H1 (cell line): ENCODE measurements around the gene OGFR. TPM values are rescaled to one million over a fixed set of nuclear protein-coding genes. Genes with fewer than 3 reads are reported as not detected.

Experiments used
- CTCF ChIA-PET: fragments of 300-600 bp; sonication (Branson Sonifier 250); formaldehyde crosslinking; loops from one replicate; lab custom pipeline; 2021; ENCODE audit not compliant: partially characterized antibody; lab: Charles Lee
- POLR2A ChIA-PET: fragments of 300-600 bp; sonication (Branson Sonifier 250); formaldehyde crosslinking; loops from one replicate; lab custom pipeline; 2021; ENCODE audit warnings: inconsistent platforms; ENCODE audit not compliant: partially characterized antibody; lab: Charles Lee
- DNase-seq, 2 experiments: peaks; one replicate each; pipeline versions ENCODE4 v3.0.0 to v3.0.0-alpha.2; 2010 to 2022; ENCODE audit warnings: low spot score in 2 of 2, low read depth in 1 of 2, mixed read lengths in 1 of 2
- FAIRE-seq: peaks from 2 replicates; lab custom pipeline; 2011; peaks lifted over from hg19 to GRCh38; lab: Jason Lieb, UNC
- H2AFZ ChIP-seq: 2 replicates; pipeline ENCODE4 v1.8.1; 2012; ENCODE audit warnings: low read length, inconsistent platforms
- H2AK5ac ChIP-seq: 2 replicates; pipeline ENCODE4 v1.6.1; 2013; ENCODE audit warnings: low read depth, low read length
- H2BK120ac ChIP-seq: replicated peaks from 2 replicates; pipeline ENCODE3; 2013; ENCODE audit warnings: low read depth, low read length, inconsistent platforms
- H2BK12ac ChIP-seq: 2 replicates; pipeline ENCODE4 v1.6.1; 2013; ENCODE audit warnings: low read depth, low read length
- H2BK15ac ChIP-seq: 2 replicates; pipeline ENCODE4 v1.6.1; 2013; ENCODE audit warnings: low read length
- H2BK20ac ChIP-seq: 2 replicates; pipeline ENCODE4 v1.6.1; 2013; ENCODE audit warnings: low read length
- H2BK5ac ChIP-seq: 2 replicates; pipeline ENCODE4 v1.6.1; 2013; ENCODE audit warnings: low read depth, low read length
- H3K14ac ChIP-seq: 2 replicates; pipeline ENCODE4 v1.6.1; 2013; ENCODE audit warnings: inconsistent platforms; ENCODE audit not compliant: insufficient read length
- H3K18ac ChIP-seq: 2 replicates; pipeline ENCODE4 v1.6.1; 2013; ENCODE audit warnings: low read length; ENCODE audit errors: extremely low read depth
- H3K23ac ChIP-seq: 2 replicates; pipeline ENCODE4 v1.6.1; 2013; ENCODE audit warnings: inconsistent platforms; ENCODE audit not compliant: insufficient read length
- H3K23me2 ChIP-seq: 2 replicates; pipeline ENCODE4 v1.6.1; 2013; ENCODE audit warnings: low read depth, low read length
- H3K27ac ChIP-seq: 2 replicates; pipeline ENCODE4 v1.6.1; 2011; ENCODE audit warnings: low read depth, low read length, inconsistent platforms
- H3K27me3 ChIP-seq, 4 experiments: replicated peaks in 1 of 4; 1 replicate in 1 of 4; 2 replicates in 3 of 4; pipeline versions ENCODE4 v1.6.1 to v1.8.1; 2011 to 2013; ENCODE audit warnings: low read length in 3 of 4, mild to moderate bottlenecking in 3 of 4, inconsistent platforms in 2 of 4, mixed read lengths in 2 of 4, moderate library complexity in 1 of 4; ENCODE audit not compliant: control insufficient read depth in 3 of 4, insufficient read depth in 3 of 4; ENCODE audit errors: extremely low read depth in 1 of 4
- H3K36me3 ChIP-seq, 4 experiments: 2 replicates each; pipeline versions ENCODE4 v1.6.1 to v1.8.1; 2011 to 2013; ENCODE audit warnings: mild to moderate bottlenecking in 4 of 4, low read length in 3 of 4, moderate library complexity in 2 of 4, control low read depth in 1 of 4, inconsistent platforms in 1 of 4; ENCODE audit not compliant: insufficient read depth in 4 of 4, control insufficient read depth in 2 of 4
- H3K4ac ChIP-seq: replicated peaks from 2 replicates; pipeline ENCODE3; 2013; ENCODE audit warnings: low read length, low read depth, mixed read lengths, inconsistent platforms; ENCODE audit not compliant: insufficient read length
- H3K4me1 ChIP-seq, 4 experiments: replicated peaks in 1 of 4; 1 replicate in 1 of 4; 2 replicates in 3 of 4; pipeline versions ENCODE4 v1.6.1 to v1.8.1; 2011 to 2013; ENCODE audit warnings: low read length in 3 of 4, inconsistent platforms in 2 of 4, mixed read lengths in 1 of 4; ENCODE audit not compliant: insufficient read depth in 4 of 4, control insufficient read depth in 3 of 4
- H3K4me2 ChIP-seq, 2 experiments: 2 replicates each; pipeline versions ENCODE4 v1.6.1 to v1.8.1; 2011 to 2013; ENCODE audit warnings: low read depth in 2 of 2, low read length in 2 of 2, control low read depth in 1 of 2, inconsistent platforms in 1 of 2, mild to moderate bottlenecking in 1 of 2; ENCODE audit not compliant: insufficient read depth in 1 of 2
- H3K4me3 ChIP-seq, 4 experiments: fragments of 200-600, 300-600 bp in 1 of 4; sonication (generic), shearing (Covaris generic), sonication (Bioruptor Twin) in 1 of 4; 2 replicates each; pipeline versions ENCODE4 v1.5.1 to v1.8.1; 2011 to 2016; ENCODE audit warnings: low read length in 4 of 4, low read depth in 3 of 4, control low read depth in 2 of 4, inconsistent platforms in 2 of 4, mild to moderate bottlenecking in 2 of 4, mixed read lengths in 1 of 4, moderate library complexity in 1 of 4; ENCODE audit not compliant: insufficient read depth in 2 of 4; ENCODE audit errors: extremely low read depth in 1 of 4
- H3K56ac ChIP-seq: replicated peaks from 2 replicates; pipeline ENCODE3; 2013; ENCODE audit warnings: low read depth, mild to moderate bottlenecking, mixed read lengths, low read length, inconsistent platforms; ENCODE audit not compliant: insufficient read length
- H3K79me1 ChIP-seq: 2 replicates; pipeline ENCODE4 v1.6.1; 2013; ENCODE audit warnings: low read depth, low read length, control low read depth
- H3K79me2 ChIP-seq, 2 experiments: 2 replicates each; pipeline versions ENCODE4 v1.6.1 to v1.8.1; 2012 to 2013; ENCODE audit warnings: low read length in 2 of 2, mild to moderate bottlenecking in 2 of 2, inconsistent platforms in 1 of 2; ENCODE audit not compliant: insufficient read depth in 2 of 2, control insufficient read depth in 1 of 2
- H3K9ac ChIP-seq, 4 experiments: replicated peaks in 1 of 4; 1 replicate in 1 of 4; 2 replicates in 3 of 4; pipeline versions ENCODE4 v1.6.1 to v1.8.1; 2011 to 2013; ENCODE audit warnings: low read depth in 3 of 4, low read length in 3 of 4, control low read depth in 2 of 4, mild to moderate bottlenecking in 2 of 4, moderate library complexity in 2 of 4, inconsistent platforms in 1 of 4; ENCODE audit errors: extremely low read depth in 1 of 4
- H3K9me3 ChIP-seq, 2 experiments: 2 replicates each; pipeline versions ENCODE4 v1.6.1 to v1.8.1; 2012 to 2013; ENCODE audit warnings: mild to moderate bottlenecking in 2 of 2, moderate library complexity in 2 of 2, control low read depth in 1 of 2, inconsistent platforms in 1 of 2, low read depth in 1 of 2, low read length in 1 of 2, mixed read lengths in 1 of 2; ENCODE audit not compliant: insufficient read depth in 2 of 2
- H4K20me1 ChIP-seq, 2 experiments: replicated peaks in 1 of 2; 2 replicates each; pipeline versions ENCODE3 to v1.8.1; 2011 to 2013; ENCODE audit warnings: inconsistent platforms in 2 of 2, low read length in 2 of 2, mild to moderate bottlenecking in 1 of 2; ENCODE audit not compliant: insufficient read depth in 2 of 2, control insufficient read depth in 1 of 2
- H4K5ac ChIP-seq: 2 replicates; pipeline ENCODE4 v1.6.1; 2013; ENCODE audit warnings: low read length, low read depth, mixed read lengths, inconsistent platforms; ENCODE audit not compliant: insufficient read length
- H4K8ac ChIP-seq: 2 replicates; pipeline ENCODE4 v1.8.0; 2013; ENCODE audit warnings: mild to moderate bottlenecking, moderate library complexity, low read length, inconsistent platforms; ENCODE audit not compliant: insufficient read depth; ENCODE audit errors: extremely low read depth
- H4K91ac ChIP-seq: replicated peaks from 2 replicates; pipeline ENCODE3; 2013; ENCODE audit warnings: low read length, mixed read lengths, inconsistent platforms; ENCODE audit not compliant: insufficient read length
- CTCF ChIP-seq, 3 experiments: IDR thresholded peaks; 1 replicate in 2 of 3; 2 replicates in 1 of 3; pipeline versions ENCODE4 v1.5.1 to v1.6.1; 2011; ENCODE audit warnings: low read length in 3 of 3, mild to moderate bottlenecking in 3 of 3, inconsistent platforms in 2 of 3, low read depth in 1 of 3, moderate library complexity in 1 of 3; ENCODE audit not compliant: insufficient read depth in 1 of 3; ENCODE audit errors: control extremely low read depth in 1 of 3
- EZH2 ChIP-seq: fragments of 200-600 bp; sonication (generic); IDR thresholded peaks from 2 replicates; pipeline ENCODE4 v1.7.1; 2012; ENCODE audit warnings: low read depth, mild to moderate bottlenecking, moderate library complexity, low read length, inconsistent platforms; ENCODE audit not compliant: severe bottlenecking
- SAP30 ChIP-seq: fragments of 300-600 bp; sonication (generic); IDR thresholded peaks from 2 replicates; pipeline ENCODE4 v1.7.1; 2012; ENCODE audit warnings: low read length, moderate library complexity, mild to moderate bottlenecking, inconsistent platforms; ENCODE audit not compliant: insufficient read depth, insufficient replicate concordance
- SIX5 ChIP-seq: IDR thresholded peaks from 2 replicates; pipeline ENCODE4 v1.6.1; 2011; ENCODE audit warnings: mild to moderate bottlenecking, low read depth, low read length
- WGBS, 2 experiments: shearing (Covaris generic) in 1 of 2; methylation state at CpG; one replicate each; pipeline versions ENCODE4 v1.1.6 to v1.1.7; 2013 to 2015; ENCODE audit warnings: low lambda C conversion rate in 2 of 2, mixed read lengths in 2 of 2, inconsistent platforms in 1 of 2, low coverage in 1 of 2, missing lambda C conversion rate in 1 of 2; ENCODE audit not compliant: insufficient replicate concordance in 2 of 2, insufficient coverage in 1 of 2, insufficient read length in 1 of 2; ENCODE audit errors: extremely low coverage in 1 of 2, missing lambda C conversion rate in 1 of 2; 5-methylcytosine and 5-hydroxymethylcytosine counted together
- polyA plus RNA-seq, 7 experiments: library from polyadenylated mRNA; depleted of rRNA in 3 of 7; stranded (reverse) in 5 of 7; unstranded in 2 of 7; fragments of >200 nt in 5 of 7; fragments of 200-250 nt in 2 of 7; gene quantifications; 1 replicate in 5 of 7; 2 replicates in 1 of 7; 4 replicates in 1 of 7; pipeline versions ENCODE4 v1.2.1 to v1.2.3, GENCODE V29; 2011 to 2013; ENCODE audit warnings: missing spikeins in 2 of 7, mixed read lengths in 2 of 7
- total RNA-seq: library from RNA; stranded (reverse); fragmentation: NEBNext Ultra II Directional; extraction: Animal tissue kit (Norgen Biotek cat#: 25700); gene quantifications from 2 replicates; pipeline ENCODE4 v1.2.1, GENCODE V29; 2021

Gene OGFR
- total and polyA plus RNA-seq, 2 of the 8 experiments (the other 6 are each of a cell fraction or from before 2014, with no cell fraction given) = 13.9 to 25.1 TPM

GRCh38 chr20:62812907-62813200, 8.2 kb downstream of the OGFR start:
- H3K56ac ChIP-seq = no peak overlapping the region
- no peak overlapping the region for H2BK20ac ChIP-seq
- H3K4ac ChIP-seq = no peak overlapping the region
- H3K4me3 ChIP-seq = no peak overlapping the region
- H3K4me2 ChIP-seq = no peak overlapping the region
- H3K23me2 ChIP-seq = peaks cover 13% of the 10 kb centered on the region
- DNase-seq (no peak), FAIRE-seq (no peak)
- no peak overlapping the region for H3K27ac ChIP-seq
- ChIA-PET POLR2A (no interaction called here), CTCF (no interaction called here)
- H3K23ac ChIP-seq = no peak overlapping the region
- H4K91ac ChIP-seq = no peak overlapping the region
- H3K4me1 ChIP-seq = peaks cover 0 to 15% (median 10%) of the 10 kb centered on the region in 4 experiments; a peak in 5 of 7 replicates
- no peaks in the 10 kb centered on the region for H3K79me2 ChIP-seq
- H3K27me3 ChIP-seq = peaks cover 0 to 8% (median 2%) of the 10 kb centered on the region in 4 experiments; a peak in 2 of 7 replicates
- H2BK12ac ChIP-seq = no peak overlapping the region
- no peak overlapping the region for H3K9ac ChIP-seq
- H2AFZ ChIP-seq = no peak overlapping the region
- no peak overlapping the region for H3K14ac ChIP-seq
- H4K8ac ChIP-seq = no peak overlapping the region
- H4K5ac ChIP-seq = no peak overlapping the region
- no peaks in the 10 kb centered on the region for H3K79me1 ChIP-seq
- WGBS, 2 experiments = 98% methylated on average over 11 of the region's 11 CpGs; no CpG with 5 or more reads in 1 of the 2 experiments
- H2BK5ac ChIP-seq = no peak overlapping the region
- no peak overlapping the region for H3K18ac ChIP-seq
- H2BK15ac ChIP-seq = no peak overlapping the region
- H3K9me3 ChIP-seq = no peaks in the 10 kb centered on the region
- H4K20me1 ChIP-seq = peaks cover 0 to 7% of the 10 kb centered on the region in 2 experiments
- H3K36me3 ChIP-seq = peaks cover 0 to 19% (median 8%) of the 10 kb centered on the region in 4 experiments; a peak in 4 of 8 replicates
- no peak overlapping the region for H2BK120ac ChIP-seq
- H2AK5ac ChIP-seq = no peak overlapping the region
- TF ChIP-seq EZH2 = no peak
- no peak for TF ChIP-seq SAP30
- TF ChIP-seq CTCF (IDR thresholded peaks at IDR 0.05; ENCODE audit: control extremely low read depth in 1 of 3, insufficient read depth in 1 of 3, low read depth in 1 of 3, low read length in 3 of 3) = no peak
- TF ChIP-seq SIX5 = no peak
